Lung (tissue), 12 donors: ENCODE results near the gene PRMT3. TPM values are rescaled to one million over a fixed set of nuclear protein-coding genes. Genes with fewer than 3 reads are reported as not detected.

Experiments
- ATAC-seq: fragments of 200-7000 bp; cut with Tn5 transposase; one replicate; pipeline ENCODE4 v1.9.1; 2020; ENCODE audit warnings: moderate number of reproducible peaks; ENCODE audit not compliant: insufficient read depth, low FRiP score
- DNase-seq, 3 donors: peaks; one replicate each; pipeline ENCODE4 v3.0.0-alpha.2; 2013 to 2017
- H3K27ac ChIP-seq, 2 donors: one replicate each; pipeline ENCODE4 v1.5.1; 2013; ENCODE audit warnings: mild to moderate bottlenecking in 2 of 2, moderate library complexity in 2 of 2, control low read depth in 1 of 2, inconsistent platforms in 1 of 2, low read depth in 1 of 2, low read length in 1 of 2
- H3K27me3 ChIP-seq, 3 donors: one replicate each; pipeline ENCODE4 v1.5.1; 2013; ENCODE audit warnings: low read length in 2 of 3; ENCODE audit not compliant: control insufficient read depth in 3 of 3, insufficient read depth in 3 of 3
- H3K36me3 ChIP-seq, 4 donors: one replicate each; pipeline ENCODE4 v1.5.1; 2013; ENCODE audit warnings: low read length in 4 of 4, mild to moderate bottlenecking in 1 of 4, moderate library complexity in 1 of 4; ENCODE audit not compliant: control insufficient read depth in 4 of 4, insufficient read depth in 4 of 4
- H3K4me1 ChIP-seq, 5 donors: one replicate each; pipeline ENCODE4 v1.5.1; 2013; ENCODE audit warnings: low read length in 5 of 5, mild to moderate bottlenecking in 2 of 5, moderate library complexity in 1 of 5; ENCODE audit not compliant: control insufficient read depth in 5 of 5, insufficient read depth in 5 of 5
- H3K4me3 ChIP-seq: one replicate; pipeline ENCODE4 v1.5.1; 2013; ENCODE audit warnings: mild to moderate bottlenecking, control low read depth, moderate library complexity
- H3K9ac ChIP-seq, 2 donors: one replicate each; pipeline ENCODE4 v1.5.1; 2013; ENCODE audit warnings: low read length in 2 of 2, control low read depth in 1 of 2; ENCODE audit not compliant: insufficient read depth in 1 of 2
- H3K9me3 ChIP-seq, 4 donors: one replicate each; pipeline ENCODE4 v1.5.1; 2013; ENCODE audit warnings: low read length in 3 of 4, mild to moderate bottlenecking in 1 of 4, moderate library complexity in 1 of 4; ENCODE audit not compliant: control insufficient read depth in 4 of 4, insufficient read depth in 3 of 4
- WGBS, 2 donors: extraction: QIAGEN DNeasy Blood & Tissue Kit; methylation state at CpG; one replicate each; pipeline ENCODE4 v1.1.7; 2013; 5-methylcytosine and 5-hydroxymethylcytosine counted together
- polyA plus RNA-seq, 2 donors: library from polyadenylated mRNA; stranded (reverse); fragments of 200-250 nt; gene quantifications; one replicate each; pipeline ENCODE4 v1.2.1, GENCODE V29; 2013
- total RNA-seq, 2 donors: library from RNA; depleted of rRNA in 1 of 2; stranded (reverse); fragments of >200 nt in 1 of 2; gene quantifications; one replicate each; pipeline ENCODE4 v1.2.1, GENCODE V29; 2014 to 2021
- TF ChIP-seq, protein P1 (sequence below): IDR thresholded peaks from 2 replicates; pipeline ENCODE4 v1.5.1; 2012; ENCODE audit warnings: mild to moderate bottlenecking; ENCODE audit errors: control extremely low read depth, extremely low read depth
- donor health status: control.
- donor health status: control.
- donor health status: Bipolar disorder and iron deficiency.
- donor health status: healthy.
- donor health status: DM: yes; HTN: yes; CAD: no.

PRMT3 gene
- total and polyA plus RNA-seq, 4 donors: 8.2 to 19.7 (median 10.3) TPM

DNA sequence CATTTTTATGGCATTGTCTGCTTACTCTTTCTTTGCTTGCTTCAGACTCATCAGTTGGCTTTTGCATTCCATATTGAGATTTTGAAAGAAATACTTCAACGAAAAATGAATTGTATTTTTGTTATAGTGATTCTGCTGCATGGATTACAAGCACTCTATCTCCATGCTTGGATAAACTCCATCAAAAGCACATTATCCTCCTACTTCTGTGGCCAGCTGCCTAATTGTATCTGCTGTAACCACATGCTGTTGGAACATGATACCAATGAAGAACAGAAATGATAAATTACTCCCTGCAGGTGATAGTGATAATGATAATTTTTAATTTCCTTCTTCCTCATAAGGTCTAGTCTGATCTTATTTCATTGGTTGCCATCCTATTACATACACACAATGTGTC is 100.8 kb downstream of the PRMT3 start:
- Histone ChIP-seq H3K9ac (no peak overlapping the region), H3K36me3 (peaks cover 0 to 9% (median 0%) of the 10 kb centered on the region in 4 donors), H3K27me3 (no peaks in the 10 kb centered on the region), H3K4me1 (no peaks in the 10 kb centered on the region), H3K9me3 (no peaks in the 10 kb centered on the region), H3K4me3 (no peak overlapping the region), H3K27ac (no peak overlapping the region)
- ATAC-seq (no peak), DNase-seq (no peak)
- WGBS, 2 donors: 85 to 86% methylated on average over 1 of the region's 1 CpG
- TF ChIP-seq, protein P1, sequence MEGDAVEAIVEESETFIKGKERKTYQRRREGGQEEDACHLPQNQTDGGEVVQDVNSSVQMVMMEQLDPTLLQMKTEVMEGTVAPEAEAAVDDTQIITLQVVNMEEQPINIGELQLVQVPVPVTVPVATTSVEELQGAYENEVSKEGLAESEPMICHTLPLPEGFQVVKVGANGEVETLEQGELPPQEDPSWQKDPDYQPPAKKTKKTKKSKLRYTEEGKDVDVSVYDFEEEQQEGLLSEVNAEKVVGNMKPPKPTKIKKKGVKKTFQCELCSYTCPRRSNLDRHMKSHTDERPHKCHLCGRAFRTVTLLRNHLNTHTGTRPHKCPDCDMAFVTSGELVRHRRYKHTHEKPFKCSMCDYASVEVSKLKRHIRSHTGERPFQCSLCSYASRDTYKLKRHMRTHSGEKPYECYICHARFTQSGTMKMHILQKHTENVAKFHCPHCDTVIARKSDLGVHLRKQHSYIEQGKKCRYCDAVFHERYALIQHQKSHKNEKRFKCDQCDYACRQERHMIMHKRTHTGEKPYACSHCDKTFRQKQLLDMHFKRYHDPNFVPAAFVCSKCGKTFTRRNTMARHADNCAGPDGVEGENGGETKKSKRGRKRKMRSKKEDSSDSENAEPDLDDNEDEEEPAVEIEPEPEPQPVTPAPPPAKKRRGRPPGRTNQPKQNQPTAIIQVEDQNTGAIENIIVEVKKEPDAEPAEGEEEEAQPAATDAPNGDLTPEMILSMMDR: no peak

GRCh38 chr11:20489948-20490347 is 102.4 kb downstream of the PRMT3 start:
- no peak for ATAC-seq
- Histone ChIP-seq H3K9ac (no peak overlapping the region), H3K4me3 (no peak overlapping the region), H3K27ac (no peak overlapping the region), H3K4me1 (no peaks in the 10 kb centered on the region), H3K9me3 (no peaks in the 10 kb centered on the region), H3K27me3 (no peaks in the 10 kb centered on the region), H3K36me3 (peaks cover 0 to 2% (median 0%) of the 10 kb centered on the region in 4 donors)
- DNase-seq: no peak
- 85 to 93% methylated on average over 1 of the region's 1 CpG for WGBS, 2 donors
- TF ChIP-seq, protein P1: no peak

- ATAC-seq (no peak), DNase-seq (no peak)
- Histone ChIP-seq H3K4me1 (no peaks in the 10 kb centered on the region), H3K36me3 (peaks cover 0 to 8% (median 0%) of the 10 kb centered on the region in 4 donors), H3K9ac (no peak overlapping the region), H3K27me3 (no peaks in the 10 kb centered on the region), H3K4me3 (no peak overlapping the region), H3K9me3 (no peaks in the 10 kb centered on the region), H3K27ac (no peak overlapping the region)
- TF ChIP-seq, protein P1: no peak
- WGBS, 2 donors: 87 to 88% methylated on average over 4 of the region's 4 CpGs
Observed at GRCh38 chr11:20493340-20493739, 105.8 kb downstream of the PRMT3 start.

- Histone ChIP-seq H3K9me3 (no peaks in the 10 kb centered on the region), H3K36me3 (peaks cover 0 to 10% (median 0%) of the 10 kb centered on the region in 4 donors), H3K27me3 (no peaks in the 10 kb centered on the region), H3K9ac (no peak overlapping the region), H3K4me3 (no peak overlapping the region), H3K27ac (no peak overlapping the region), H3K4me1 (no peaks in the 10 kb centered on the region)
- no peak for ATAC-seq
- 87 to 93% methylated on average over 5 of the region's 5 CpGs for WGBS, 2 donors
- DNase-seq: no peak
- TF ChIP-seq, protein P1: no peak
Observed at GRCh38 chr11:20497124-20497792, 109.7 kb downstream of the PRMT3 start.
